Esophagus squamous epithelium (tissue), 4 donors: ENCODE results near the gene VPS33A.

ENCODE experiments used
- POLR2A ChIP-seq, 4 donors: fragments of 450-650 bp; IDR thresholded peaks; one replicate each; pipeline ENCODE4 v1.6.1; 2017; ENCODE audit warnings: antibody characterized with exemption in 4 of 4, mild to moderate bottlenecking in 4 of 4, moderate library complexity in 3 of 4
- TF ChIP-seq, protein P1 (sequence below), 6 experiments: fragments of 450-650 bp in 4 of 6; fragments of 200-600 bp in 2 of 6; sonication (generic) in 2 of 6; IDR thresholded peaks; one replicate each; pipeline ENCODE4 v1.5.1; 2016 to 2019; ENCODE audit warnings: antibody characterized with exemption in 6 of 6, mild to moderate bottlenecking in 4 of 6, moderate library complexity in 4 of 6

DNA sequence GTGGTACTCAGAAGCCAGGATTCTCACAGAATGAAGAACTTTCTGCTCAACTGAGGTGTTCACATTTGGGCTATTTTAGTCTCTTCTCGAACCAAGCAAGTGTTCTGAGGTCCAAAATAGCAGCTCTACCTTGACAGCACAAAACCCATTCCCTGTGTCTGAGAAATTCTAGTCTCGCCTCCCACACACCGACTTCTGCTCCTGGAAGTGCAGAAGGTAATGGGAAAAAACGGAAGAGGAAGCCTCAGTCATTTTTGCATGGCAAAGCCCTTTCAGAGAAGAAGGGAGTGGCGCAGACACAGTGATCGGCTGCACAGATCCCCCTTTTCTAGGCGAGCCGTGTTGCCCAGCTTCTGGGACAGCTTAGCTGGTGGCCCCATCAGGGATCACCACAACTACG, 31.2 kb upstream of the VPS33A start:
- TF ChIP-seq, protein P1, sequence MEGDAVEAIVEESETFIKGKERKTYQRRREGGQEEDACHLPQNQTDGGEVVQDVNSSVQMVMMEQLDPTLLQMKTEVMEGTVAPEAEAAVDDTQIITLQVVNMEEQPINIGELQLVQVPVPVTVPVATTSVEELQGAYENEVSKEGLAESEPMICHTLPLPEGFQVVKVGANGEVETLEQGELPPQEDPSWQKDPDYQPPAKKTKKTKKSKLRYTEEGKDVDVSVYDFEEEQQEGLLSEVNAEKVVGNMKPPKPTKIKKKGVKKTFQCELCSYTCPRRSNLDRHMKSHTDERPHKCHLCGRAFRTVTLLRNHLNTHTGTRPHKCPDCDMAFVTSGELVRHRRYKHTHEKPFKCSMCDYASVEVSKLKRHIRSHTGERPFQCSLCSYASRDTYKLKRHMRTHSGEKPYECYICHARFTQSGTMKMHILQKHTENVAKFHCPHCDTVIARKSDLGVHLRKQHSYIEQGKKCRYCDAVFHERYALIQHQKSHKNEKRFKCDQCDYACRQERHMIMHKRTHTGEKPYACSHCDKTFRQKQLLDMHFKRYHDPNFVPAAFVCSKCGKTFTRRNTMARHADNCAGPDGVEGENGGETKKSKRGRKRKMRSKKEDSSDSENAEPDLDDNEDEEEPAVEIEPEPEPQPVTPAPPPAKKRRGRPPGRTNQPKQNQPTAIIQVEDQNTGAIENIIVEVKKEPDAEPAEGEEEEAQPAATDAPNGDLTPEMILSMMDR (IDR thresholded peaks at IDR 0.05) = no peak
- TF ChIP-seq POLR2A (IDR thresholded peaks at IDR 0.05) = no peak
